ENCODE data around the gene UQCC2. TPM values are rescaled to one million over a fixed set of nuclear protein-coding genes. Genes with fewer than 3 reads are reported as not detected.

UQCC2 gene
- total RNA-seq, 6 experiments from 2014 or later = 109 to 167 (median 140) TPM

- Mint-ChIP-seq H3K36me3 (ENCODE audit: low read depth) (no peaks in the 10 kb centered on the region; the same call in none of the 2 replicates), H3K4me1 (ENCODE audit: low read depth) (peaks cover 38% of the 10 kb centered on the region), H3K4me3 (no peak overlapping the region), H3K9me3 (no peaks in the 10 kb centered on the region), H3K27me3 (ENCODE audit: insufficient read depth) (peaks cover 1% of the 10 kb centered on the region), H3K27ac (no peak overlapping the region)
- no peak for DNase-seq
- TF ChIP-seq, protein P1, sequence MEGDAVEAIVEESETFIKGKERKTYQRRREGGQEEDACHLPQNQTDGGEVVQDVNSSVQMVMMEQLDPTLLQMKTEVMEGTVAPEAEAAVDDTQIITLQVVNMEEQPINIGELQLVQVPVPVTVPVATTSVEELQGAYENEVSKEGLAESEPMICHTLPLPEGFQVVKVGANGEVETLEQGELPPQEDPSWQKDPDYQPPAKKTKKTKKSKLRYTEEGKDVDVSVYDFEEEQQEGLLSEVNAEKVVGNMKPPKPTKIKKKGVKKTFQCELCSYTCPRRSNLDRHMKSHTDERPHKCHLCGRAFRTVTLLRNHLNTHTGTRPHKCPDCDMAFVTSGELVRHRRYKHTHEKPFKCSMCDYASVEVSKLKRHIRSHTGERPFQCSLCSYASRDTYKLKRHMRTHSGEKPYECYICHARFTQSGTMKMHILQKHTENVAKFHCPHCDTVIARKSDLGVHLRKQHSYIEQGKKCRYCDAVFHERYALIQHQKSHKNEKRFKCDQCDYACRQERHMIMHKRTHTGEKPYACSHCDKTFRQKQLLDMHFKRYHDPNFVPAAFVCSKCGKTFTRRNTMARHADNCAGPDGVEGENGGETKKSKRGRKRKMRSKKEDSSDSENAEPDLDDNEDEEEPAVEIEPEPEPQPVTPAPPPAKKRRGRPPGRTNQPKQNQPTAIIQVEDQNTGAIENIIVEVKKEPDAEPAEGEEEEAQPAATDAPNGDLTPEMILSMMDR (IDR thresholded peaks at IDR 0.05) = no peak
Observed at GRCh38 chr6:33670086-33670660, 41.3 kb downstream of the UQCC2 start.

DNA sequence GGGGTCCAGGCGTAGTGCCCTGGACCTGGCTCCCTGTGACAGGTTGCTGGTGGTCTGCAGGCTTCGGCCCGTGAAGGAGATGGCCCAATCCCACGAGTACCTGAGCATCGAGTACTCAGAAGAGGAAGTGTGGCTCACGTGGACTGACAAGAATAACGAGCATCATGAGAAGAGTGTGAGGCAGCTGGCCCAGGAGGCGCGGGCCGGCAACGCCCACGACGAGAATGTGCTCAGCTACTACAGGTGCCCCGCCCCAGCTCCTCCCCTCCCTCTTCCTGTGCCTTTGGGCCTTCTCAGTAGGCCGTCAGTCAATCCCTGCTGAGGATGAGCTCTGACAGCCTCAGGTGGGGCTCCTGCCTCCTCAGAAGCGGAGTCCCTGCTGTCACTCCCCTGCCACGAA, 42.6 kb downstream of the UQCC2 start:
- TF ChIP-seq, protein P1 (IDR thresholded peaks at IDR 0.05) = no peak
- no peak for DNase-seq
- Mint-ChIP-seq H3K4me1 (ENCODE audit: low read depth) (peaks cover 28% of the 10 kb centered on the region), H3K27ac (no peak overlapping the region), H3K4me3 (no peak overlapping the region), H3K36me3 (ENCODE audit: low read depth) (no peaks in the 10 kb centered on the region; the same call in none of the 2 replicates), H3K9me3 (no peaks in the 10 kb centered on the region), H3K27me3 (ENCODE audit: insufficient read depth) (peaks cover 1% of the 10 kb centered on the region)

GRCh38 chr6:33668328-33668727, 43.2 kb downstream of the UQCC2 start:
- TF ChIP-seq, protein P1 (IDR thresholded peaks at IDR 0.05) = no peak
- no peak for DNase-seq
- Mint-ChIP-seq H3K4me1 (ENCODE audit: low read depth) (peaks cover 23% of the 10 kb centered on the region), H3K36me3 (ENCODE audit: low read depth) (no peaks in the 10 kb centered on the region; the same call in none of the 2 replicates), H3K4me3 (no peak overlapping the region), H3K27me3 (ENCODE audit: insufficient read depth) (peaks cover 1% of the 10 kb centered on the region), H3K9me3 (no peaks in the 10 kb centered on the region), H3K27ac (no peak overlapping the region)

- H3K27ac Mint-ChIP-seq = no peak overlapping the region
- H3K9me3 Mint-ChIP-seq = no peaks in the 10 kb centered on the region
- H3K36me3 Mint-ChIP-seq (ENCODE audit: low read depth) = no peaks in the 10 kb centered on the region; the same call in none of the 2 replicates
- peaks cover 1% of the 10 kb centered on the region for H3K27me3 Mint-ChIP-seq (ENCODE audit: insufficient read depth)
- DNase-seq = no peak
- TF ChIP-seq, protein P1 (IDR thresholded peaks at IDR 0.05) = no peak
- H3K4me1 Mint-ChIP-seq (ENCODE audit: low read depth) = peaks cover 18% of the 10 kb centered on the region
- no peak overlapping the region for H3K4me3 Mint-ChIP-seq
Observed at GRCh38 chr6:33667776-33668175, 43.7 kb downstream of the UQCC2 start.

- H3K4me1 Mint-ChIP-seq (ENCODE audit: low read depth) = peaks cover 14% of the 10 kb centered on the region
- no peak for DNase-seq
- no peak overlapping the region for H3K27ac Mint-ChIP-seq
- no peaks in the 10 kb centered on the region for H3K9me3 Mint-ChIP-seq
- H3K36me3 Mint-ChIP-seq (ENCODE audit: low read depth) = no peaks in the 10 kb centered on the region; the same call in none of the 2 replicates
- TF ChIP-seq, protein P1 (IDR thresholded peaks at IDR 0.05) = no peak
- no peak overlapping the region for H3K4me3 Mint-ChIP-seq
- peaks cover 1% of the 10 kb centered on the region for H3K27me3 Mint-ChIP-seq (ENCODE audit: insufficient read depth)
Observed at GRCh38 chr6:33667072-33667471, 44.4 kb downstream of the UQCC2 start.
